Measurements from ENCODE around the gene UBL4A. TPM values are rescaled to one million over a fixed set of nuclear protein-coding genes. Genes with fewer than 3 reads are reported as not detected.
A peak's percentile ranks its signal among the peaks of the same experiment; 100 is the strongest.

Gene UBL4A
- total and polyA plus RNA-seq, 7 experiments from 2014 or later: 9.2 to 65.7 (median 33.8) TPM

GRCh38 chrX:154458116-154458953 is 28.1 kb downstream of the UBL4A start, which contains the start of gene PLXNA3:
Gene PLXNA3, plus strand, starts transcription at chrX:154458281. Its CDS starts 1,903 bp downstream, at chrX:154460184.
- H3K9me3 Mint-ChIP-seq: peaks cover 0 to 4% (median 0%) of the 10 kb centered on the region in 11 donors
- POLR2A ChIA-PET: interaction anchor here (0.7 to 6.2 kb wide), 11 partner anchors 19 to 69 kb away, joined by 3 to 31 read pairs (median 4); partner anchors contain the start of genes ATP6AP1, FAM3A, LAGE3 and RPL10

GRCh38 chrX:154457491-154458115 is 28.8 kb downstream of the UBL4A start:
- POLR2A ChIA-PET: interaction anchor here (0.7 to 6.2 kb wide), 9 partner anchors 15 to 69 kb away, joined by 3 to 31 read pairs (median 5); partner anchors contain the start of genes FAM3A, LAGE3, SLC10A3 and TAFAZZIN

More at GRCh38 chrX:154458116-154458953, 28.1 kb downstream of the UBL4A start, which contains the start of gene PLXNA3:
- Histone ChIP-seq H3K4me1 (ENCODE audit: control insufficient read depth in 2 of 2, insufficient read depth in 2 of 2, low read length in 2 of 2) (peaks cover 0 to 3% of the 10 kb centered on the region in 2 donors), H3K27ac (ENCODE audit: low read depth, low read length) (peak within 1 kb of the TSS; percentile 70), H3K36me3 (ENCODE audit: control insufficient read depth in 2 of 3, insufficient read depth in 3 of 3, low read length in 3 of 3) (peaks cover 0 to 11% (median 0%) of the 10 kb centered on the region in 3 experiments), H3K27me3 (ENCODE audit: control insufficient read depth in 2 of 2, insufficient read depth in 2 of 2, low read length in 2 of 2) (no peaks in the 10 kb centered on the region), H3K9me3 (ENCODE audit: control insufficient read depth in 2 of 3, low read length in 3 of 3) (no peaks in the 10 kb centered on the region), H3K4me3 (ENCODE audit: low read length) (peak within 1 kb of the TSS; percentile 45)
- no peaks in the 10 kb centered on the region for H3K27me3 Mint-ChIP-seq
- peak within 1 kb of the TSS; percentile 79 to 97 (median 94) for H3K4me3 Mint-ChIP-seq
- ATAC-seq: peak; percentile 90
- CTCF ChIA-PET: no interaction called here
- H3K4me1 Mint-ChIP-seq: peaks cover 4 to 16% (median 9%) of the 10 kb centered on the region in 7 donors
- peak; percentile 40 to 74 (median 68) for DNase-seq
- peak within 1 kb of the TSS; percentile 86 to 98 (median 94) for H3K27ac Mint-ChIP-seq
- intact Hi-C loops (cut with micrococcal nuclease): loop anchor here in 1 of 2 donors (1.0 to 2.0 kb wide), 3 partner anchors 21 to 46 kb away; partner anchors contain the start of genes GDI1 and LAGE3
- H3K36me3 Mint-ChIP-seq: peaks cover 0 to 7% (median 0%) of the 10 kb centered on the region in 5 donors

GRCh38 chrX:154452823-154453222 is 33.6 kb downstream of the UBL4A start:
- H3K4me1 ChIP-seq (ENCODE audit: control insufficient read depth in 2 of 2, insufficient read depth in 2 of 2, low read length in 2 of 2): no peaks in the 10 kb centered on the region
- POLR2A ChIA-PET: no interaction called here
- Mint-ChIP-seq H3K4me3 (peak overlapping the region in 1 of 10 donors; percentile 12), H3K27me3 (no peaks in the 10 kb centered on the region), H3K36me3 (peaks cover 0 to 6% (median 0%) of the 10 kb centered on the region in 5 donors), H3K4me1 (peaks cover 4 to 9% (median 5%) of the 10 kb centered on the region in 7 donors), H3K27ac (no peak overlapping the region), H3K9me3 (peaks cover 0 to 6% (median 0%) of the 10 kb centered on the region in 11 donors)
- CTCF ChIA-PET: no interaction called here
- H3K9me3 ChIP-seq (ENCODE audit: control insufficient read depth in 2 of 3, low read length in 3 of 3): no peaks in the 10 kb centered on the region
- intact Hi-C loops (cut with micrococcal nuclease): no loop called here
- ATAC-seq (no peak), DNase-seq (no peak)
- no peak overlapping the region for H3K4me3 ChIP-seq (ENCODE audit: low read length)
- H3K27ac ChIP-seq (ENCODE audit: low read depth, low read length): no peak overlapping the region
- H3K27me3 ChIP-seq (ENCODE audit: control insufficient read depth in 2 of 2, insufficient read depth in 2 of 2, low read length in 2 of 2): no peaks in the 10 kb centered on the region
- peaks cover 0 to 33% (median 0%) of the 10 kb centered on the region in 3 experiments for H3K36me3 ChIP-seq (ENCODE audit: control insufficient read depth in 2 of 3, insufficient read depth in 3 of 3, low read length in 3 of 3)

More at GRCh38 chrX:154457491-154458115, 28.8 kb downstream of the UBL4A start:
- peak overlapping the region; percentile 70 for H3K27ac ChIP-seq (ENCODE audit: low read depth, low read length)
- Mint-ChIP-seq H3K4me1 (peaks cover 4 to 16% (median 9%) of the 10 kb centered on the region in 7 donors), H3K9me3 (peaks cover 0 to 4% (median 0%) of the 10 kb centered on the region in 11 donors), H3K27ac (peak overlapping the region; percentile 86 to 98 (median 94)), H3K36me3 (peaks cover 0 to 8% (median 0%) of the 10 kb centered on the region in 5 donors), H3K27me3 (no peaks in the 10 kb centered on the region), H3K4me3 (peak overlapping the region; percentile 79 to 97 (median 94))
- peaks cover 0 to 3% of the 10 kb centered on the region in 2 donors for H3K4me1 ChIP-seq (ENCODE audit: control insufficient read depth in 2 of 2, insufficient read depth in 2 of 2, low read length in 2 of 2)
- no peaks in the 10 kb centered on the region for H3K27me3 ChIP-seq (ENCODE audit: control insufficient read depth in 2 of 2, insufficient read depth in 2 of 2, low read length in 2 of 2)
- DNase-seq (peak in 7 of 9 donors; percentile 46 to 71 (median 65)), ATAC-seq (peak; percentile 83)
- CTCF ChIA-PET: no interaction called here
- H3K36me3 ChIP-seq (ENCODE audit: control insufficient read depth in 2 of 3, insufficient read depth in 3 of 3, low read length in 3 of 3): peaks cover 0 to 7% (median 0%) of the 10 kb centered on the region in 3 experiments
- H3K4me3 ChIP-seq (ENCODE audit: low read length): peak overlapping the region; percentile 45
- intact Hi-C loops (cut with micrococcal nuclease): loop anchor here (1.0 to 2.0 kb wide), 7 partner anchors 13 to 45 kb away; partner anchors contain the start of genes LAGE3 (in 2 of the 2), FAM50A (in 1 of the 2), GDI1 (in 1 of the 2) and SLC10A3 (in 1 of the 2)
- H3K9me3 ChIP-seq (ENCODE audit: control insufficient read depth in 2 of 3, low read length in 3 of 3): no peaks in the 10 kb centered on the region

- Mint-ChIP-seq H3K36me3 (peaks cover 0 to 13% (median 0%) of the 10 kb centered on the region in 5 donors), H3K4me3 (no peak overlapping the region), H3K4me1 (peaks cover 0 to 6% (median 0%) of the 10 kb centered on the region in 7 donors), H3K27ac (no peak overlapping the region), H3K27me3 (no peaks in the 10 kb centered on the region), H3K9me3 (peaks cover 0 to 4% (median 0%) of the 10 kb centered on the region in 11 donors)
- intact Hi-C loops (cut with micrococcal nuclease): no loop called here
- ChIA-PET CTCF (no interaction called here), POLR2A (interaction anchor here (0.6 kb wide), 1 partner anchor 87 kb away, joined by 5 read pairs; no protein-coding TSS in a partner anchor)
- Histone ChIP-seq H3K9me3 (ENCODE audit: control insufficient read depth in 2 of 3, low read length in 3 of 3) (no peaks in the 10 kb centered on the region), H3K27me3 (ENCODE audit: control insufficient read depth in 2 of 2, insufficient read depth in 2 of 2, low read length in 2 of 2) (no peaks in the 10 kb centered on the region), H3K36me3 (ENCODE audit: control insufficient read depth in 2 of 3, insufficient read depth in 3 of 3, low read length in 3 of 3) (peaks cover 0 to 42% (median 0%) of the 10 kb centered on the region in 3 experiments), H3K27ac (ENCODE audit: low read depth, low read length) (no peak overlapping the region), H3K4me1 (ENCODE audit: control insufficient read depth in 2 of 2, insufficient read depth in 2 of 2, low read length in 2 of 2) (no peaks in the 10 kb centered on the region), H3K4me3 (ENCODE audit: low read length) (no peak overlapping the region)
- ATAC-seq (no peak), DNase-seq (no peak)
Observed at GRCh38 chrX:154450312-154450711, 36.1 kb downstream of the UBL4A start.

- H3K4me1 Mint-ChIP-seq: peaks cover 0 to 6% (median 3%) of the 10 kb centered on the region in 7 donors
- no peak overlapping the region for H3K4me3 Mint-ChIP-seq
- no peak overlapping the region for H3K4me3 ChIP-seq (ENCODE audit: low read length)
- H3K9me3 ChIP-seq (ENCODE audit: control insufficient read depth in 2 of 3, low read length in 3 of 3): no peaks in the 10 kb centered on the region
- H3K27me3 Mint-ChIP-seq: no peaks in the 10 kb centered on the region
- peaks cover 0 to 42% (median 0%) of the 10 kb centered on the region in 3 experiments for H3K36me3 ChIP-seq (ENCODE audit: control insufficient read depth in 2 of 3, insufficient read depth in 3 of 3, low read length in 3 of 3)
- ATAC-seq (no peak), DNase-seq (no peak)
- CTCF ChIA-PET: no interaction called here
- H3K27ac ChIP-seq (ENCODE audit: low read depth, low read length): no peak overlapping the region
- no peak overlapping the region for H3K27ac Mint-ChIP-seq
- no peaks in the 10 kb centered on the region for H3K27me3 ChIP-seq (ENCODE audit: control insufficient read depth in 2 of 2, insufficient read depth in 2 of 2, low read length in 2 of 2)
- POLR2A ChIA-PET: no interaction called here
- H3K36me3 Mint-ChIP-seq: peaks cover 0 to 11% (median 0%) of the 10 kb centered on the region in 5 donors
- H3K4me1 ChIP-seq (ENCODE audit: control insufficient read depth in 2 of 2, insufficient read depth in 2 of 2, low read length in 2 of 2): peaks cover 6% of the 10 kb centered on the region in 2 donors
- peaks cover 0 to 4% (median 0%) of the 10 kb centered on the region in 11 donors for H3K9me3 Mint-ChIP-seq
- intact Hi-C loops (cut with micrococcal nuclease): no loop called here
Observed at GRCh38 chrX:154449618-154450017, 36.8 kb downstream of the UBL4A start.

GRCh38 chrX:154448484-154448883 is 37.9 kb downstream of the UBL4A start:
- no peaks in the 10 kb centered on the region for H3K9me3 ChIP-seq (ENCODE audit: control insufficient read depth in 2 of 3, low read length in 3 of 3)
- Mint-ChIP-seq H3K9me3 (peaks cover 0 to 4% (median 0%) of the 10 kb centered on the region in 11 donors), H3K4me3 (no peak overlapping the region), H3K4me1 (peaks cover 0 to 7% (median 5%) of the 10 kb centered on the region in 7 donors), H3K36me3 (peaks cover 0 to 7% (median 0%) of the 10 kb centered on the region in 5 donors), H3K27me3 (no peaks in the 10 kb centered on the region), H3K27ac (no peak overlapping the region)
- no peaks in the 10 kb centered on the region for H3K27me3 ChIP-seq (ENCODE audit: control insufficient read depth in 2 of 2, insufficient read depth in 2 of 2, low read length in 2 of 2)
- ATAC-seq: no peak
- peaks cover 0 to 42% (median 0%) of the 10 kb centered on the region in 3 experiments for H3K36me3 ChIP-seq (ENCODE audit: control insufficient read depth in 2 of 3, insufficient read depth in 3 of 3, low read length in 3 of 3)
- no peak overlapping the region for H3K4me3 ChIP-seq (ENCODE audit: low read length)
- intact Hi-C loops (cut with micrococcal nuclease): no loop called here
- ChIA-PET CTCF (no interaction called here), POLR2A (no interaction called here)
- peaks cover 6 to 10% of the 10 kb centered on the region in 2 donors for H3K4me1 ChIP-seq (ENCODE audit: control insufficient read depth in 2 of 2, insufficient read depth in 2 of 2, low read length in 2 of 2)
- H3K27ac ChIP-seq (ENCODE audit: low read depth, low read length): no peak overlapping the region
- DNase-seq: no peak
